ENCODE data around the gene DENND11.

The DENND11 gene, protein sequence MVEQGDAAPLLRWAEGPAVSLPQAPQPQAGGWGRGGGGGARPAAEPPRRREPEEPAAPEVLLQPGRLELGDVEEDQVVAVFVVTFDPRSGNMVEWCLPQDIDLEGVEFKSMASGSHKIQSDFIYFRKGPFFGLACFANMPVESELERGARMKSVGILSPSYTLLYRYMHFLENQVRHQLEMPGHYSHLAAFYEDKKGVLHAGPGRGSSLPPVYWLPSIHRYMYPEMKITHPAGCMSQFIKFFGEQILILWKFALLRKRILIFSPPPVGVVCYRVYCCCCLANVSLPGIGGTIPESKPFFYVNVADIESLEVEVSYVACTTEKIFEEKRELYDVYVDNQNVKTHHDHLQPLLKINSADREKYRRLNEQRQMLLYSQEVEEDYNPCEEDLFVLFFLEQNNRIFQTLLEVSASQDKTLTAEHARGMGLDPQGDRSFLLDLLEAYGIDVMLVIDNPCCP

DNA sequence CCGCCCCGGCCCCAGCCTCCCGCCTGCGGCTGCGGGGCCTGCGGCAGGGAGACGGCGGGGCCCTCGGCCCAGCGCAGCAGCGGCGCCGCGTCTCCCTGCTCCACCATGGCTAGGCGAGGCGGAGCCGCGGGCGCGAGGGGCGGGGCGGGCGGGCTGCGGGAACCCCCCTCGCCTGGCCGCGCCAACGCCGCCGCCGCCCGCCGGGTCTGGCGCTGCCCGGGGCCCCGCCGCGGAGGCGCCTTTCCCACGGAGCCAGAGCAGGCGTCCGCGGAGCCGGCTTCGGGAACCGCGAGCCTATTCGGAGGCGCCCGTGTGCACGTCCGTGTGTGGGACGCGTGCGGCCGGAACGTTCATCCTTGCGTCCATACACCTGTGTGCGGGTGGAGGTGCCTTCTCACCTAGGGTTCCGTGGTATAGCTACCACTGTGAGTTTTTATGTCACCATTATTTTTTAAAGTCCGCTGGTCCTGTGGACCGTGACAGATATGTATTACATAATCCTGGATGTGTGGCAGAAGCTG is at the start of gene DENND11:
Gene DENND11 (minus strand): TSS at position 120 of the 521 bp plus-strand sequence. CDS start 13 bp downstream, at position 107.
- peak; percentile 40 to 65 for DNase-seq

DNA sequence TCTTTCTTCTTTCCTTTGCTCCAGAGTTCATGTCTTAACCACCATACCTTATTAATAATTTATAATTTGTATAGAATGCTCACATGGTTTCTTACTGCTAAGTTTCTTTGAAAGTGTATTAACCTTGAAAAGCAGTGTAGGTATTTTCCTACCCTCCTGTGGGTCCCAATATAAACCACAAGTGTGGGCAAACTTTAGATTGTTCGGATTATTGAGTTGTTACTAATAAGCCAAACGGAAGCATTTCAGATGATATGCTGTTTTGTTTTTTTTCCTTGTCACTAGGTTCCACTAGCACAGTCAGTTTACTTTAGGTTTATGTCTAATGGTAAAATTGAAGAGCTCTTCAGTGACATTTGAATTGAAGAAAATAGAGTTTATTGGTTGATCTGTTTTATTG is 46.4 kb upstream of the DENND11 start:
- DNase-seq: no peak

DNA sequence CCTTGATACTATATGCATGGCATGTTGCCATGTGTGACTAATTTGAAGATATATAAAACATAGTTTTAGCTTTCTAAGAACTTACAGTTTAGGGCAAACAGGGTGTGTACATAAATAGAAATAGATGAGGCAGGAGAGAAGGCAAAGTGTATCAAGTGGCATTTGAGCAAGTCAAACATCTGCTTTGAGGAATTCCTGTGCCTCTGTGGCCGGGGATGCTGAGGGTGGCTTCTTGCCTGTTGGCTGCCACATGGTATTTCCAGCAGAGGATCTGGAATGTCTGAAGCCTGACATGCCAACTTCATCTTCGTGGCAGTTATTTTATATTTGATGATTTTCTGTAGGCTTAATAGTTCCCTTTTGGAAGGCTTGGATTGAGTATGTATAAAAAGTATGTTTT is 42.2 kb upstream of the DENND11 start:
- DNase-seq: no peak

DNA sequence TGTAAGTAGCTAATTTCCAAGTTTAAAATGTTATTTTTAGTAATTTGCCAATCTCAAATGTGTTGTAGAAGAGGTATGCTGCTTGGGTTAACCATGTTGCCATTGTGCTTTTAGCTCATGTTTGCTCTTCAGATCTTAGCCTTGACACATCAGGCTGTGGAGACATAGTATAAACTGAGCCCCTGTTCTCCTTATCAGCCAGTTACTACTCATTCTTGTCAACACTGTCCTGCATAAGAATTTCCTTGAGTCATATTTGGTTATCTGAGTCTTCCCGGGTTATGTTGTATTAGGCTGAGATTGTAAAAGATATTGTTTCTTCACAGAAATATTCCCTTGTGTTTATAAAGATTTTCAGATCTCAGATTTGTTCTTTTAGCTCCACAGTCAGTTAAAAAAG is 40.3 kb upstream of the DENND11 start:
- no peak for DNase-seq

DNA sequence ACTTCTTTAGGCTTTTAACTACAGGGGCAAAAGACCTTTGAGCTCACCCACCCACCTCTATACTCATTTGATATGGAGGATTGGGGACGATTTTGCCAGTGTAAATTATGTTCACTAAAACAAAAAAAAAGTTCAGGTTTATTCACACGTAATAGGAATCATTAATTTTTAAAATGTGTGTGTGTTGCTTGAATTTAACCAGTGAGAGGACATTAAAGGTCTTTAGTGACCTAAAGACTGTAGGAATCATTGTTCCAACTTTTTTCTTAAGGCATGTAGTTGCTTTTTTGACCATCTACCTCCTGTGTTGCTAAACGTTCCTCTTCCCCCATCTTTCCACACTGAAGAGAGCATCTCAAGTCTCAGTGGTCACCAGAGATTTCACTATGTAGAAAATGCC is 37.3 kb upstream of the DENND11 start:
- DNase-seq: no peak

DNA sequence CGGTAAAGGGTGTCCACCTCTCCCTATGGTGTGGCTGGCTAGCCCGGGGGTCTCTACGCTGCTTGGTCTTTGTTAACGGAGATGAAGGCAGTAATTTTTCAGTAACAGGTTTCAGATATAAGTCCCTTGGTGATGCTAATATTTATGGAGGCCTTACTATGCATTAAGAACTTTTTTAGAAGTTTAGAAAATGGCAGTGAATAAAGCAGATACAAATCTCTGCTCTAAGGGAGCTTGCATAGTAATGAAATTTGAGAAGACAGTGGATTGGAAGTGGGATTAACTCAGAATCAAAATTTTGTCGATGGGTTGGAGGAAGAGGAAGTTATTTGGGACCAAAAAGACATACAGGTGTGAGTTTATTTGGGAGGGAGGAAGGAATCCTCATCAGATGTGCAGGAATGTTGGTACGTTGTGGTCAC is 36.6 kb upstream of the DENND11 start:
- DNase-seq: no peak

DNA sequence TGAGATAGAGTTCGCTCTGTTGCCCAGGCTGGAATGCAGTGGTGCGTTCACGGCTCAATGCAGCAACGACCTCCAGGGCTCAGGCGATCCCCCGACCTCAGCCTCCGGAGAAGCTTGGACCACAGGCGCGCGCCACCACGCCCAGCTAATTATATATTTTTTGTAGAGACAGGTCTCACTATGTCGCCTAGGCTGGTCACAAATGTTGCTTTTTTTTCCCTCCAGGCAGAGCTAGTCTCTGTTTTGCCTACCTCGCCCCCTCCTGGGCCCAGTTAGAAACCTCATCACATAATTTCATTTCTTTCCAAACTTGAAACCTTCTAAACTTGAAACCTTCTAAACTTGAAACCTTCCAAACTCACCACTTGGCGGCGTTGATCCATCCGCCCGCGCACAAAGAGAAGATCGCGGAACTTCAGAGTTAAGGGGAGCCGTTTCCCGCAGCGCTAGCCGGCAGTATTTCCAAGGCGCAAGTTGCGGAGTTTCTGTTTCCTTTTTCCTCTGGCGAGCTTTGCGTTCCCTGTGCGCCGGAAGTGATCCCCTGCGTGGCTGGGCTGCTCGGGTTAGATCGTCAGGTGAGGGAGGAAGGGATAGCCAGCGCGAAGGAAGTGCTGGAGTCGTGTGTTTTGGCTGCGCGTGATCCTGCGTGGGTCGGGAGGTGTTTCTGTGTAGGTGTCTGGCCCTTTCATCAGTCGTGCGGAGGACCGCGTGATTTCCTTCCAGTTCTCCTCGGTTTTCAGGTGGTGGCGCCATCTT is 36.0 kb upstream of the DENND11 start, which contains the start of gene SSBP1:
Gene SSBP1 (plus strand): TSS at position 523 of the 756 bp plus-strand sequence. CDS start 809 bp downstream, outside the sequence.
- peak; percentile 91 to 95 for DNase-seq

DNA sequence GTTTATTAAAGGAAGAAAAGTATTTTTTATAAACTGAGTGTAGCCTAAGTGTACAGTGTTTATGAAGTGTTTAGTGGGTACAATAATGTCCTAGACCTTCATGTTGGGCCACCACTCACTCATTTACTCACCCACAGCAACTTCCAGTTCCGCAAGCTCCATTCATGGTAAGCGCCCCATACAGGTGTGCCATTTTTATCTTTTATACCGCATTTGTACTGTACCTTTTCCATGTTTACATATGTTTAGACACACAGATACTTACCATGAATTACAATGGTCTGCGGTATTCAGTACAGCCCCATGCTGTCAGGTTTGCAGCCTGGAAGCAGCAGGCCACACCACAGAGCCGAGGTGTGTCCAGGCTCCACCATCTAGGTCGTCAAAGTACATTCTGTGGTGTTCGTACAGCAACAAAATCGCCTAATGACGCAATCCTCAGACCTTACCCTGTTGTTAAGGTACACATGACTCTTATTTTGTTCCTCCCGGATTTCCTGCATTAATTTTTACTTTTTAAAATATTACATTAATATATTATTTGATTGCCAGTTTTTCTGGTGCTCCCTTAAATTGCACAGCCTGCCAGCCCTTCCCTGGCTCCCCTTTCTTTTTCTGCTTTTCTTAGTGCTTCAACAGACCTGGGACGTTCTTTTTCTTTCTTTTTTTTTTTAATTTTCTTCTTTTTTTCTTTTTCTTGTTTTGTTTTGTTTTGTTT is 35.3 kb upstream of the DENND11 start:
- peak; percentile 9 to 35 for DNase-seq

DNA sequence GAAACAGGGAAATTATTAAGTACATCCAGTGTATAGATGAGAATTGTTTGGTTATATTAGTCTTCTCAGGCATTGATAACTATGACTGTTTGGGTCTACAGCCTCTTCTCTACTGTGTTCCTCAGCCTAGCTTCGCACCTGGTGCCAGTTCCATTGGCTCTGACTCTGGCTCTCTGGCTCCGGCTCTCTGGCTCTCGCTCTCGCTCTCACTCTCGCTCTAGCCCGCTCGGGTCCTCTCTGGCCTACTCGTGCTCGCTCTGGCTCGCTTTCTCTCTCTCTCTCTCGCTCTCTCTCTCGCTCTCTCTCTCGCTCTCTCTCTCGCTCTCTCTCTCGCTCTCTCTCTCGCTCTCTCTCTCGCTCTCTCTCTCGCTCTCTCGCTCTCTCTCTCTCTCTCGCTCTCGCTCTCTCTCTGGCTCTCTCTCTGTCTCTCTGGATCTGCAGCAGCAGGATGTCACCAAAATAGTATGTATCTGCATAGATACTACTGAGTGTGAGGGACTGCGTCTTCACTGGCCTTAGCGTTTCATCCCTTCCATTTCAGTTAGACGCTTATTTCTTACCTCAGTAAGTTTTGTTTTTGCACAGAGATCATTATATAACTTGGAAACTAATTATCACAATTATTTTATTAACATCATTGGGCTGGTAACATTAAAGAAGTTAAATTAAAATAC is 29.6 kb upstream of the DENND11 start:
- DNase-seq: no peak

DNA sequence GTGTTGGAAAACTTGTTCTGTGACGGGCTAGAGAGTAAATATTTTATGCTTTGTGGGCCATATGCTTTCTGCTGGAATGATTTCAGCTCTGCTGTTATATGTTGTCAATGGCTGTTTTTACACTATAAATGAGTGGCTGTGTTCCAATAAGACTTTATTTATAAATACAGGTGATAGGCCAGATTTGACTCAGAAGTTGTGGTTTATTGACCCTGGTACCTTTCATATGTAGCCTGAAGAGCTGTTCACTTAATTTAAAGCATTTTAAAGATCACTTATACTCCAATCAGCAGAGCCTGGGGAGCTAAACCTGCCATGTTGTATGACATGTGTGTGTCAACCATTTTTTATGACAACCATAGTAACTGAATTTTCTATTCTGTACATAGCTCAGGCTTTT is 27.1 kb upstream of the DENND11 start:
- DNase-seq: no peak

DNA sequence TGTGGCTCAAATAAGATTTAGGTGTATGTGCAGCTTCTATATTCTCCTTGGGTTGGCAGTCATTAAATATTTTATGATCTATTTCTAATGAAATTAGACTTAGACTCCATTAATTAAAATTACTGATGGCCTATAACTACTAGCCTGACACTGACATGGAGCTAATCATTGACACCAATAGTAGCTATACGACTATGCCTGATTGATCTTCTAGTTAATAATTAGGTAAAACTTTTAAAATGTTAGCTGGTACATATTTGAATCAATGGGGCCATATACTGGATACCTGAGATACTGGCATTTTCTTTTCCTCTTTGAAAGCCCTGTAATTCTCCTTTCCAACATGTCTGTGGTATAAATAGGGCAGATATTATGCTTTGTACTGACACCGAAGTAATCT is 20.6 kb upstream of the DENND11 start:
- no peak for DNase-seq

DNA sequence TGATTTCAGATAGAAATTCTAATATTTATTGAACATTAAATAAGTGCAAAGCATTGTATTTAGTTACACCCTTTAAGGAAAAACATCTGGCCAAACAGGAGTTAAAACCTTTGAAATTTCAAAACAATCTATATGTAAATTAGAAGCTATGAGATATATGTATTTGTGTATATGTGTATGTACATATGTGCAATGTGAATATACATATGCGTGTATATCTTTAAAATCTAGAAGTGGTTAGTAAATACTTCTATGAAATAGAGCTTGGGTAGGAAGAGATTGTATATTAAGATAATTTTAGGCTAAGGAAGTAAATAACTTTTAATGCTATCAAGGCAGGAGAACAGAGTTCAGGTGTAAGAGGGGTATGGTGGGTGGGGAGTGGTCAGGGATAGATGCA is 15.5 kb upstream of the DENND11 start:
- DNase-seq: no peak

DNA sequence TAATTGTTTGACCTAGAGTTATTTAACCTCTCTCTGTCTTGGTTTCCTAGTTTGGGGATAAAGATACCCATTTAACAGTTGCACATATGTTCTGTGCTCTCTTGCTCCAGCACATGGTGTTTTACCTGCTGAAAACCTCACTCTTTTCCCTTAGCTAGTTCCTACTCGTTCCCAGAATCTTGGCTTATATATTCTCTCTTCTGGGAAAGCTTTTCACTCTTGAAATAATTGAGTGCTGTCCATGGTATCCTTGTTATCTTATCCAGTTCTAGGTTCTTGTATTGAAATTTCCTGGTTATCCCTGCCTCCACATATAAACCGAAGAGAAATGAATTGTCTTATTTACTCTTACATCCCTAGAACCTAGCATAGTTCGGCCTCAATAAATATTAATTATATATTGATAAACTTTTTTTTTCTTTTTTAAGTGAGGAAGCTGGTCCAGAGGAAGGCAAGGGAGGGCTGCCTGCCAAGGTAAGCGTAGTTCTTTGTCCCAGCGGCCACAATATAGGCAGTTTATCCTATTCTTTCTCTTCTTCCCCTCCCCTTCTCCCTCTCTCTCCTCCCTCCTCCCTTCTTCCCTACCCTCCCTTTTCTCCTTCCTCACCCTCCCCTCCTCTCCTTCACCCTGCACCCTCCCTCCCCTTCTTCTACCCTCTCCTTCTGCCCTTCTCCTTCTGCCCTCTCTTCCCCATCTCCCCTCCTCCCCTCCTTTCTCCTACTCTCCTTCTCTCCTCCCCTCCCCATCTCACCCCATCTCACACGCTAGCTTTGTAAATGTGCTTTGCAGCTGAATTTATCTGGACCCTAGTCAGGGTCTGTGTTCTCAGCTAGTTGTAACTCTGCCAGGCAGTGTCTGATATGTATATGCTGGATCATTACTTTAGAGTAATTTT is 14.1 kb upstream of the DENND11 start:
- no peak for DNase-seq

DNA sequence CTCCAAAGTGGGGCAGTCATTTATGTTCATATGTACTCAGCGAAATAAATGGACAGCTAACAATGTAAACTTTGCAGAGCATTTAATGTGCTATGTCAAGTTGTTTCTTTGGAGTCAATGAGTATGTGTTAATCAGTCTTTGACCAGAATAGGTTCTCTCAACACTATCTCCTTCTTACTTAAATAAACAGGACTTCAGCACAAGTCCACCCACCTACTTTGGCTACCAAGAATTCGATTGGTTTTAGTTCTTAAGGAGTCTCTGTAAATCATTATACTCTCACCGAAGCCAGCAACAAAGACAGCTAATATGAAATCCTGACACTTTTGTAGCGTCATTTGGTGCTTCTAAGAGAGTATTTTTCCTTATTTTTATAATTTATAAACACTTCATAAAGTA is 13.1 kb upstream of the DENND11 start:
- DNase-seq: no peak

DNA sequence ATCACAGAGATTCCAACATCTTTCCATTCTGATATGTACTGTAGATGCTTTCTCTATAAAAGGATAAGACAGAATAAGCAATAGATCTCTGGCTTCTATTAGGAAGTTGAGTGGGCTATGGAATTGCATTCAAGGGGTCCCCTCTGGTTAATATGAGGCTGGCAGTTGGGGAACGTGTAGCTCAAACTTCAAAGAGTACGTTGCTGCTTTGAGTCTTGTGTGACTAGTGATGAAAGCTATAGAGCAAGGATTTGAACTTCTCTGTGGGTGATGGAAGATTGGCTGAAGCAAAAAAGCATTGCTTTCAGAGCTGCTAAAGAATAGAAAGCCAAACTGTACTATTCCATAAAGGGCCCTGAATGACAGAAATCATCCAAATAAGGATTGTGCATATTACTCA is 12.6 kb upstream of the DENND11 start:
- no peak for DNase-seq

DNA sequence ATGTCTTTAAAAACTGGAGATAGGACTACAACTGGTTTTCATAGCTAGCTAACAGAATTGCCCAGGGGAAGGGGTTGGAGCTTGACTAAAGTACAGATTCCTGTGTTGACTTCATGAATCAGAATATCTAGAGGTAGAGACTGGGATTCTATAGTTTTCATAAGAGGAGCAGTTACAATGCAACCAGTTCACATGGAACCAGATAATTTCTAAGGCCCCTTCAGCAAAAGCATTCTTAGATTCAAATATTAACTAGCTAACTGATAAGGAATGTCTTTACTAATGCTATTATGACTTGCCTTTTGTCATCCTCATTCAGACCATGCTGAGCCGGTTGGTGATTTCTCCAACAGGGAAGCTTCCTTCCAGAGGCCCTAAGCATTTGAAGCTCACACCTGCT is 11.9 kb upstream of the DENND11 start:
- DNase-seq: no peak

DNA sequence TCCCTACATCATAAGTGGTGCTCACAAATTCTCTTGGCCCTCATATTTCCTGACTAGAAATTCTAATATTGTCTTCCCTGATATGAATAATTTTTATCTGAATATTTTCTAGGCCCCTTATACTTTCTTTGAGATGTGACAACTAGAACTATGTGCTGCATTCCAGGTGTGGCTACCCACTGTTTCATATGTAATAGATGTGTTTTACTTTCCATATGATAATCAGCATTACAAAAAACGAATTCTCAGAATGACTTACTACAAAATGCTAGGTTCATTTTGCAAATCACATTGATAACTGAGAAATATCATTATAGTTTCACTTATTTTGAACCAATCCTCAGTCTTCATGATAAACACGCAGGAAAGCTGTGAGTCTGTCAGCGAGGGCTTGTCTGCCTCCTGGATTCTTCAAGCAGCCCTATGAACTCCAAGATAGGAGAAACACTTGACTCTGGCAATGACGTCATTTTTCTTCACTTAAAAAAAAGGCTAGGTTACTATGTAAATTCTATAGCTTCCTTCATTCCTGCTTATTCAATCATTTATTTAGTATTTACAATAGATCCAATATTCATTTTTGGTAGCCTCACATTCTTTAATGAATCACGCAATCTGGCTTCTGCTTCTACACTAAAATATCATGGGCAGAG is 10.8 kb upstream of the DENND11 start:
- DNase-seq: no peak

DNA sequence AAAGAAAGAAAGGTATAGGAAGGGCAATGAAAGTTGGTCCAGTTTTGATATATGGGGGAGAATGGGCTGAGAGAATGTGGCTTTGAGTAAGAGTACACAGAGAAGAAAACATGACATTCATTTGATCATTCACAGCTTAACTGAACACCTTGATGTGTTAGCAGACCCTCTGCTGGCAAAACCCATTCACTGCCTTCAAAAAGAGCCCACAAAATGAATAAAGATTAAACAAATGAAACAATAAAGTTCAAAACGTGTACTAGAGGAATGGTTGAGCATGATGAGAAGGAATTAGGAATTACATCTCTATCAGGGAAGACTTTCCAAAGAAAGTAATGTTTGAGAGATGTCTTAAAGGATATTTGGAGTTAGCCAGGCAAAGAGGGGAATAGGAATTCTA is 8.3 kb upstream of the DENND11 start:
- peak in 1 of 2 donors; percentile 16 for DNase-seq

DNA sequence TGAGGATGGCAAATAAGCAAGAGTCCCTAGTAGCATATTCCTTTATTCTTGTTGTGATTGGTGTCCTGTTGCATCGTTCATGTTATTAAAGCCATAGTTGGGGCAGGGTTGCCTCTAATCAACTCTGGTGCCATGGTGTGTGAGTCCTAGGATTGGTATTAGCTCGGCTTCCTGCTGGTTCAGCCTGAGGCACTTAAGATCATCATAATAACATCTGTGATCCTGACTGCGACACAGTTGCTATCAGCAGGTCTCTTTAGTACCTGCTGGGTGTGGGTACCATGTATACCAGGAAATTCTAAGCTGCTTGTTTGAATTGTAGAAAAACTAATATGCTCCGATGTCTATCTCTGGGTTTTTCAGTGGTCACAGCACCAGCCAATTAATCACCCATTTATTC is 7.8 kb upstream of the DENND11 start:
- no peak for DNase-seq

DNA sequence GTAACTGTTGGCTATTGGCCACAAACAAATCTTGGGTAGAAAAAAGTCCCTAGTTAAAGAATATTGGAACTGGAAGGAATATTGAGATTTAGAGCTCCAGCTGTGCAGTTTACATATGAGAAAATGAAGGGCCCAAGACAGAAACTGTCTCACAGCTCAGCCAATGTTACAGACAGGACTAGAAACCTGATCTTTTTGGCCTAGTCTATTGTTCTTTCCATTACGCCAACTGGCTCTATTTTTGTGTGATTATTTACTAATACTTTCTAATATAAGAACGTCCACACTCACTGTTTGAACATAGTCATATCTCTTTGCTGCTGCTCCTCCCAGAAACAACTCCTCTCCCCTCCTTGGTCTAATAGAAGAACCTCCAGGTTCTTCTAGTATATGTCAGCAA is 7.4 kb upstream of the DENND11 start:
- no peak for DNase-seq

DNA sequence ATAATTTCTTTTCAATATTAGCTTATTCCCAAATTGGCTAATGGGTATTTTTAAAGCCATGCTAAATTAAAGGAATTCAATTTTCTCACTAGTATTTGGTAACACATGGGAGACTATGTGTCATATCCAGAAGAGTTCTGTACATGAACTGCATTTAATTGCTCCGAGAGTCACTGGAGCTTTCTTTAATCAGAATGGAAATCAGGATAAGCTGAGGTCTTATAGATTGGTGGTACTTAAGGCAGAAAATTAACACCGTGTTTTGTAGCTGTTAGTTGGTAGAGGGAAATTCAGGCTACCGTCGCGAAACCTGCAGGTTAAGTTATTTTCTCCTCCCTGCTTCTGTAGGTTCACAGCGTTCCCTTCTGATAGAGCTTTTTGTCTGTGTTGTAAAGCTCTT is 6.4 kb upstream of the DENND11 start, which contains the start of gene WEE2:
Gene WEE2 (plus strand): TSS at position 3 of the 400 bp plus-strand sequence. CDS start 406 bp downstream, outside the sequence.
- no peak for DNase-seq
